Testis (tissue), 3 donors: ENCODE data around the gene FDX2. TPM values are rescaled to one million over a fixed set of nuclear protein-coding genes. Genes with fewer than 3 reads are reported as not detected.

Experiments used
- DNase-seq: peaks from one replicate; pipeline ENCODE4 v3.0.0-alpha.2; 2019
- H3K27ac ChIP-seq, 2 donors: fragments of 200-600 bp; sonication (generic); one replicate each; pipeline ENCODE4 v1.5.1; 2019
- H3K27me3 ChIP-seq: fragments of 200-600 bp; sonication (generic); one replicate; pipeline ENCODE4 v1.5.1; 2019
- H3K36me3 ChIP-seq: fragments of 200-600 bp; sonication (generic); one replicate; pipeline ENCODE4 v1.5.1; 2017; ENCODE audit warnings: low read depth; ENCODE audit errors: missing control alignments
- H3K4me1 ChIP-seq: fragments of 200-600 bp; sonication (generic); one replicate; pipeline ENCODE4 v1.5.1; 2019
- H3K4me3 ChIP-seq, 2 donors: fragments of 200-600 bp; sonication (generic); one replicate each; pipeline ENCODE4 v1.5.1; 2017 to 2019
- H3K9me3 ChIP-seq: fragments of 200-600 bp; sonication (generic); one replicate; pipeline ENCODE4 v1.5.1; 2017
- CTCF ChIP-seq, 3 experiments: fragments of 450-650 bp in 2 of 3; fragments of 200-600 bp in 1 of 3; sonication (generic) in 1 of 3; IDR thresholded peaks; one replicate each; pipeline ENCODE4 v1.5.1; 2016 to 2019; ENCODE audit warnings: antibody characterized with exemption in 3 of 3, mild to moderate bottlenecking in 2 of 3, moderate library complexity in 1 of 3
- POLR2A ChIP-seq: fragments of 450-650 bp; IDR thresholded peaks from one replicate; pipeline ENCODE4 v1.6.1; 2017; ENCODE audit warnings: antibody characterized with exemption, mild to moderate bottlenecking, moderate library complexity
- WGBS, 2 donors: methylation state at CpG; one replicate each; pipeline ENCODE4 v1.1.5; 2018; 5-methylcytosine and 5-hydroxymethylcytosine counted together
- intact Hi-C: fragments of 100-400 bp; cut with DNase I; formaldehyde crosslinking; loops from one replicate; pipeline ENCODE4 v1.15.1; 2023; ENCODE audit warnings: low total_unique reads
- polyA plus RNA-seq: library from polyadenylated mRNA; stranded (reverse); fragments of 350-450 nt; fragmentation: Illumina TruSeq; extraction: RNeasy Lipid Tissue Mini Kit (QIAGEN cat#74804); gene quantifications from one replicate; pipeline ENCODE4 v1.2.3, GENCODE V29; 2014; ENCODE audit warnings: low read depth, low replicate concordance; ENCODE audit not compliant: insufficient read depth
- total RNA-seq, 2 donors: library from RNA; depleted of rRNA; stranded (reverse); fragments of >200 nt; gene quantifications; one replicate each; pipeline ENCODE4 v1.2.3, GENCODE V29; 2016

The FDX2 gene
- total and polyA plus RNA-seq, 3 donors from 2014 or later = 26.8 to 40.2 (median 35.7) TPM

GRCh38 chr19:10321417-10321797 lies 5.6 kb upstream of the FDX2 start:
- DNase-seq = no peak
- Histone ChIP-seq H3K9me3 (no peaks in the 10 kb centered on the region), H3K4me1 (peaks cover 1% of the 10 kb centered on the region), H3K36me3 (no peaks in the 10 kb centered on the region), H3K4me3 (no peak overlapping the region), H3K27ac (no peak overlapping the region), H3K27me3 (no peaks in the 10 kb centered on the region)
- WGBS, 2 donors = 91 to 94% methylated on average over 4 to 7 of the region's 11 CpGs
- no peak for TF ChIP-seq CTCF (IDR thresholded peaks at IDR 0.05)
- intact Hi-C loops = no loop called here

GRCh38 chr19:10320602-10321416 lies 5.0 kb upstream of the FDX2 start:
- DNase-seq = no peak
- no peaks in the 10 kb centered on the region for H3K9me3 ChIP-seq
- no peak overlapping the region for H3K4me3 ChIP-seq
- no peaks in the 10 kb centered on the region for H3K27me3 ChIP-seq
- 92 to 94% methylated on average over 12 to 32 of the region's 32 CpGs for WGBS, 2 donors
- peaks cover 7% of the 10 kb centered on the region for H3K4me1 ChIP-seq
- TF ChIP-seq CTCF (IDR thresholded peaks at IDR 0.05) (no peak), POLR2A (no peak)
- intact Hi-C loops = no loop called here
- no peaks in the 10 kb centered on the region for H3K36me3 ChIP-seq
- H3K27ac ChIP-seq = no peak overlapping the region

GRCh38 chr19:10318807-10319682 lies 3.2 kb upstream of the FDX2 start:
- no peak overlapping the region for H3K4me3 ChIP-seq
- intact Hi-C loops = loop anchor here (5.0 kb wide), 1 partner anchor 47 kb away; the partner anchor contains the start of gene ICAM1
- no peak for DNase-seq
- no peaks in the 10 kb centered on the region for H3K9me3 ChIP-seq
- H3K27ac ChIP-seq = no peak overlapping the region
- peaks cover 14% of the 10 kb centered on the region for H3K4me1 ChIP-seq
- no peak for TF ChIP-seq POLR2A
- TF ChIP-seq CTCF (IDR thresholded peaks at IDR 0.05) = no peak
- 90 to 94% methylated on average over 13 of the region's 13 CpGs for WGBS, 2 donors
- H3K27me3 ChIP-seq = no peaks in the 10 kb centered on the region
- no peaks in the 10 kb centered on the region for H3K36me3 ChIP-seq

GRCh38 chr19:10317857-10318462 lies 2.1 kb upstream of the FDX2 start:
- Histone ChIP-seq H3K27me3 (no peaks in the 10 kb centered on the region), H3K36me3 (no peaks in the 10 kb centered on the region), H3K9me3 (no peaks in the 10 kb centered on the region), H3K4me3 (no peak overlapping the region), H3K4me1 (peaks cover 14% of the 10 kb centered on the region), H3K27ac (no peak overlapping the region)
- no peak for DNase-seq
- intact Hi-C loops = loop anchor here (5.0 kb wide), 1 partner anchor 46 kb away; the partner anchor contains the start of gene ICAM1
- 92 to 94% methylated on average over 13 to 15 of the region's 15 CpGs for WGBS, 2 donors
- no peak for TF ChIP-seq CTCF (IDR thresholded peaks at IDR 0.05)
- no peak for TF ChIP-seq POLR2A
